Prostate gland (tissue), 2 donors: ENCODE data around the gene TWF2. TPM values are rescaled to one million over a fixed set of nuclear protein-coding genes. Genes with fewer than 3 reads are reported as not detected.
A peak's percentile ranks its signal among the peaks of the same experiment; 100 is the strongest.
"Not testable (repeated sequence)": the region's sequence is repeated elsewhere in the genome, so short reads cannot be mapped to it uniquely, and the experiment has no call there.

Experiments used
- DNase-seq: peaks from one replicate; pipeline ENCODE4 v3.0.0-alpha.2; 2019; ENCODE audit warnings: low spot score
- H3K27ac ChIP-seq, 2 donors: fragments of 200-600 bp; sonication (generic); 2 replicates each; pipeline ENCODE4 v1.5.1; 2017 to 2019
- H3K27me3 ChIP-seq: fragments of 200-600 bp; sonication (generic); replicated peaks from 2 replicates; pipeline ENCODE4 v1.5.1; 2019; ENCODE audit not compliant: insufficient read depth
- H3K36me3 ChIP-seq, 2 donors: fragments of 200-600 bp; sonication (generic); 1 replicate in 1 of 2; 2 replicates in 1 of 2; pipeline versions ENCODE4 v1.5.1 to v1.8.1; 2017 to 2019
- H3K4me1 ChIP-seq: fragments of 200-600 bp; sonication (generic); replicated peaks from 2 replicates; pipeline ENCODE4 v1.5.1; 2019
- H3K4me3 ChIP-seq, 2 donors: fragments of 200-600 bp; sonication (generic); 2 replicates each; pipeline ENCODE4 v1.5.1; 2017 to 2019
- H3K9me3 ChIP-seq: fragments of 200-600 bp; sonication (generic); 2 replicates; pipeline ENCODE4 v1.5.1; 2017
- POLR2A ChIP-seq: fragments of 450-650 bp; IDR thresholded peaks from one replicate; pipeline ENCODE4 v1.6.1; 2016; ENCODE audit warnings: antibody characterized with exemption, mild to moderate bottlenecking
- POLR2AphosphoS5 ChIP-seq: sonication (generic); formaldehyde crosslinking; IDR thresholded peaks from one replicate; pipeline ENCODE4 v1.6.1; 2017; ENCODE audit warnings: antibody characterized with exemption
- WGBS: methylation state at CpG from one replicate; pipeline ENCODE4 v1.1.5; 2018; 5-methylcytosine and 5-hydroxymethylcytosine counted together
- intact Hi-C: fragments of 100-400 bp; cut with DNase I; formaldehyde crosslinking; loops from one replicate; pipeline ENCODE4 v1.14.2; 2022
- total RNA-seq, 2 donors: library from RNA; depleted of rRNA; stranded (reverse); fragments of >200 nt; gene quantifications; one replicate each; pipeline ENCODE4 v1.1.0, GENCODE V29; 2016
- TF ChIP-seq, protein P1 (sequence below), 4 experiments: fragments of 200-600 bp in 2 of 4; fragments of 450-650 bp in 2 of 4; sonication (generic) in 2 of 4; IDR thresholded peaks; 1 replicate in 3 of 4; 2 replicates in 1 of 4; pipeline ENCODE4 v1.5.1; 2016 to 2019; ENCODE audit warnings: antibody characterized with exemption in 4 of 4, mild to moderate bottlenecking in 2 of 4, moderate library complexity in 2 of 4

TWF2 gene
- 10 to 100 TPM; 60.9 to 65.5 TPM for total RNA-seq

DNA sequence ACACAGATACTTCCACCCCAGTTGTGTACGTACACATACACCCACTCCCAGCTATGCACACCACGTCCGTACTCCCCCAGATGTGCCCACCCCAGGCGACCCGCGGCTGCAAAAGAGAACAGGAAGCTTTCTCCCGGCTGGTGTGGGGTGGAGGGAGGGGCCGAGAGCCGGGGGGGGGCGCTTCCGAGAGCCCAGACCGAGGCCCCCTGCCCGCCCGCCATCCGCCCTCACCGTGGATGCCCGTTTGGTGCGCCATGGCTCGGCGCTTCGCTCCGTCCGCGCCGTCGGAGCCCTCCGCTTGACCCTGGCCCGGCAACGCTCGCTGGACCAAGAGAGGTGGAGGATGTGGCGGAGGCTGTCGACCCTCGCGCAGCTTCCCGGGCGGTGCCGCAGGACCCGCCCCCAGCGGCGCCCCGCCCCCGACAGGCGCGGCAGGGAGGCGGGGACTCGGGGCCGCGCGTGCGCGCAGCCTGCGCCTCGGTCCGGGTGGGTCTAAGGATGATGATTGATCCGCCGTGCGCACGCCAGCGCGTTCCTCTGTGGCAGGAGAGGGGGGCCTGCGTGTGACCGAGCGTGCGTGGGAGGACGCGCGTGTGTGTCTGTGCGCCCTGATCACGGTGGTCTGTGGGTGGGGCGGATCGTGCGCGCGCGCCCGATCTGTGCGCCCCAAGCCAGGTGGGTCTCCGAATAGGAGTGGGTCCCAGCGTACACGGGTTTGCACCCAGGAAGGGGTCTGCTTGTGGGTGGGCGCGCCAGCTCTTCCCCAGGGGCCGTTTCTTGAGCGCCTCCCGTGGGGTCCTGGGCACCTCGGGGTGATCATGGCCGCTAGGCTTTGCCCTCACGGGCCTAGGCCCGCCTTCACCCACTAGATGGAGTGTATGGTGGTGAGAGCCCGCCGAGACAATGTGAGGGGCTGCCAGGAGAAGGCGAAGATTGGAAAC is at the start of gene TWF2:
Gene TWF2, minus strand, starts transcription at position 398 of the 941 bp plus-strand sequence. Its CDS starts 142 bp downstream, at position 256.
- no peaks in the 10 kb centered on the region for H3K27me3 ChIP-seq
- peak within 1 kb of the TSS; percentile 83 to 90 for H3K27ac ChIP-seq
- H3K4me1 ChIP-seq = peaks cover 18% of the 10 kb centered on the region
- peak; percentile 66 for DNase-seq
- 0% methylated on average over 77 of the region's 92 CpGs for WGBS
- intact Hi-C loops = loop anchor here (5.0 kb wide), 1 partner anchor 48 kb away; the partner anchor contains the start of gene GLYCTK
- TF ChIP-seq POLR2A = peak; percentile 88
- TF ChIP-seq, protein P1, sequence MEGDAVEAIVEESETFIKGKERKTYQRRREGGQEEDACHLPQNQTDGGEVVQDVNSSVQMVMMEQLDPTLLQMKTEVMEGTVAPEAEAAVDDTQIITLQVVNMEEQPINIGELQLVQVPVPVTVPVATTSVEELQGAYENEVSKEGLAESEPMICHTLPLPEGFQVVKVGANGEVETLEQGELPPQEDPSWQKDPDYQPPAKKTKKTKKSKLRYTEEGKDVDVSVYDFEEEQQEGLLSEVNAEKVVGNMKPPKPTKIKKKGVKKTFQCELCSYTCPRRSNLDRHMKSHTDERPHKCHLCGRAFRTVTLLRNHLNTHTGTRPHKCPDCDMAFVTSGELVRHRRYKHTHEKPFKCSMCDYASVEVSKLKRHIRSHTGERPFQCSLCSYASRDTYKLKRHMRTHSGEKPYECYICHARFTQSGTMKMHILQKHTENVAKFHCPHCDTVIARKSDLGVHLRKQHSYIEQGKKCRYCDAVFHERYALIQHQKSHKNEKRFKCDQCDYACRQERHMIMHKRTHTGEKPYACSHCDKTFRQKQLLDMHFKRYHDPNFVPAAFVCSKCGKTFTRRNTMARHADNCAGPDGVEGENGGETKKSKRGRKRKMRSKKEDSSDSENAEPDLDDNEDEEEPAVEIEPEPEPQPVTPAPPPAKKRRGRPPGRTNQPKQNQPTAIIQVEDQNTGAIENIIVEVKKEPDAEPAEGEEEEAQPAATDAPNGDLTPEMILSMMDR (IDR thresholded peaks at IDR 0.05) = peak in 2 of 4 experiments; percentile 57 to 63
- TF ChIP-seq POLR2AphosphoS5 = peak; percentile 63
- peak within 1 kb of the TSS; percentile 82 to 94 for H3K4me3 ChIP-seq
- H3K9me3 ChIP-seq = no peaks in the 10 kb centered on the region
- no peaks in the 10 kb centered on the region for H3K36me3 ChIP-seq

DNA sequence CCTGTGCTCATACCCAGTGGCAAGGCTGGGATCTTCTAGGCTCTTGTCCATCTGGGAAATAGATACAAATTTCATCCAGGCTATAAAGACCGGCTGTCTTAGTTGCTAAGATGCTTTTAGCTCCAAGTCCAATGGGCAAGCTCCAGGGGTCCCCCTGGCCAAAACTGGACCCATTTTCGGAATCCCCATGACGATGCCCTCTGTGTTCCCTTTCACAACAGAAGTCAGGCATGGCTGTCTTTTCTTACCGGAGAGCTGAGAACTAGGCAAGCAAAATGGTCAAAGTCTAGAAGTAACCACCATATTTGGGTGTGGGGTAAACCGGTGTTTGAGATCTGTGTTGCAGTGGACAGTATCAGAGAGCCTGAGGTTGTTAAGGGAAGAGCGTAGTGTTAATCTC is 49.7 kb upstream of the TWF2 start:
- Histone ChIP-seq H3K27ac (no peak overlapping the region), H3K27me3 (no peaks in the 10 kb centered on the region), H3K4me3 (peak overlapping the region in 1 of 2 donors; percentile 91), H3K36me3 (no peaks in the 10 kb centered on the region), H3K4me1 (no peaks in the 10 kb centered on the region), H3K9me3 (no peaks in the 10 kb centered on the region)
- 91% methylated on average over 6 of the region's 6 CpGs for WGBS
- DNase-seq = no peak
- TF ChIP-seq, protein P1 (IDR thresholded peaks at IDR 0.05) = no peak
- TF ChIP-seq POLR2A (no peak), POLR2AphosphoS5 (no peak)
- intact Hi-C loops = loop anchor here (5.0 kb wide), 1 partner anchor 51 kb away; the partner anchor contains the start of gene TWF2

DNA sequence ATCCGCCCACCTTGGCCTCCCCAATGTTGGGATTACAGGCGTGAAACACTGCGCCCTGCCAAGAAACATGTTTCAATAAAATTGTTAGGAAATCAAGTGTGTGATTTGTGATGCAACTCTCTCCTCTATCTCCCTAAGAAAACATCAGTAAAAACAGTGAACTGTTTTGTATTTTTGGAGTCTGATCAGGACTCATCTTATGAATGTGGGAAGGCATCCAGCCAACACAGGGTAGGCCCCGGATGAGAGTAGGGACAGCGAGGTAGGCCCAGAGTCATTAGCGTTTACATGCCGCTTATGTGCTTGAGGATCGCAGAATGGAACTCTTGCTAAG is 47.8 kb upstream of the TWF2 start:
- H3K9me3 ChIP-seq = no peaks in the 10 kb centered on the region
- peak overlapping the region; percentile 91 to 95 for H3K4me3 ChIP-seq
- peak overlapping the region; percentile 99 to 100 for H3K27ac ChIP-seq
- H3K27me3 ChIP-seq = no peaks in the 10 kb centered on the region
- intact Hi-C loops = loop anchor here (5.0 kb wide), 1 partner anchor 49 kb away; the partner anchor contains the start of gene TWF2
- peak; percentile 77 for TF ChIP-seq POLR2AphosphoS5
- TF ChIP-seq, protein P1 (IDR thresholded peaks at IDR 0.05) = no peak
- DNase-seq = peak; percentile 58
- H3K36me3 ChIP-seq = no peaks in the 10 kb centered on the region
- 35% methylated on average over 8 of the region's 8 CpGs for WGBS
- no peaks in the 10 kb centered on the region for H3K4me1 ChIP-seq

DNA sequence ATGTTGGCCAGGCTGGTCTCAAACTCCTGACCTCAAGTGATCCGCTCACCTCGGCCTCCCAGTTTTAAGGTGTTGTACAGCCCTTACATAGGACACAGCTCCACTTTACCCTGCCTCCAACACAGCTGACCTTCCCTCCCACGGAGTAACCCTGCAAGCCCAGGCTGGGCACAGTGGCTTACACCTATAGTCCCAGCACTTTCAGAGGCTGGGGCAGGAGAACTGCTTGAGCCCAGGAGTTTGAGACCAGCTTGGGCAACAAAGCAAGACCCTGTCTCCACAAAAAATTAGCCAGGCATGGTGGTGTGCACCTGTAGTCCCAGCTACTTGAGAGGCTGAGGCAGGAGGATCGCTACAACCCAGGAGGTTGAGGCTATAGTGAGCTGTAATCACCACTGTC is 45.1 kb upstream of the TWF2 start:
- H3K4me3 ChIP-seq, H3K27ac ChIP-seq, H3K36me3 ChIP-seq, H3K27me3 ChIP-seq, DNase-seq, H3K9me3 ChIP-seq, H3K4me1 ChIP-seq, intact Hi-C loops: not testable (repeated sequence)
- WGBS = 84% methylated on average over 4 of the region's 4 CpGs

DNA sequence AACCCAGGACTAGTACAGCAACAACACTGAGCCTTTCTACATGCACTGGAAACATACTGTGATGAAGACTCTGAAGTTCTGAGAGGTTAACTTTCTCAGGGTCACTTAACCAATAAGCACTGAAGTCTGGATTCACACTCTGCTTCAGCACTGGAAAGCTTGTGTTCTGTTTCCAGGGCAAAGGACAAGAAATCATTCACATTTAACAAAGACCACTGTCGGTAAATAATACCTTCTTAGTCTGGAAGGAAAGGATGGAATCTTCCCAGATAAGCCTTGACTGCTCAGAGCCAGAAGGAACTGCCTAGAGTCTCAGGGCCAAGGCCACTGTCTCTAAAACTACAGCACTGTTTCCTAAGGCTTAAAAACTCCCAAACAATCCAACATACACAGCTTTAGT is 44.3 kb upstream of the TWF2 start:
- no peaks in the 10 kb centered on the region for H3K9me3 ChIP-seq
- no peak for DNase-seq
- TF ChIP-seq POLR2A = no peak
- TF ChIP-seq, protein P1 (IDR thresholded peaks at IDR 0.05) = no peak
- TF ChIP-seq POLR2AphosphoS5 = no peak
- H3K36me3 ChIP-seq = no peaks in the 10 kb centered on the region
- intact Hi-C loops = no loop called here
- 35% methylated on average over 1 of the region's 1 CpG for WGBS
- H3K4me3 ChIP-seq = no peak overlapping the region
- no peak overlapping the region for H3K27ac ChIP-seq
- H3K4me1 ChIP-seq = no peaks in the 10 kb centered on the region
- H3K27me3 ChIP-seq = no peaks in the 10 kb centered on the region
